T-helper 1 cell (primary cell): ENCODE data around the gene PIGV.
"Not testable (repeated sequence)": the region's sequence is repeated elsewhere in the genome, so short reads cannot be mapped to it uniquely, and the experiment has no call there.

Experiments
- DNase-seq, 5 donors: peaks; one replicate each; pipeline ENCODE4 v3.0.0-alpha.2; 2012 to 2020

The PIGV gene

DNA sequence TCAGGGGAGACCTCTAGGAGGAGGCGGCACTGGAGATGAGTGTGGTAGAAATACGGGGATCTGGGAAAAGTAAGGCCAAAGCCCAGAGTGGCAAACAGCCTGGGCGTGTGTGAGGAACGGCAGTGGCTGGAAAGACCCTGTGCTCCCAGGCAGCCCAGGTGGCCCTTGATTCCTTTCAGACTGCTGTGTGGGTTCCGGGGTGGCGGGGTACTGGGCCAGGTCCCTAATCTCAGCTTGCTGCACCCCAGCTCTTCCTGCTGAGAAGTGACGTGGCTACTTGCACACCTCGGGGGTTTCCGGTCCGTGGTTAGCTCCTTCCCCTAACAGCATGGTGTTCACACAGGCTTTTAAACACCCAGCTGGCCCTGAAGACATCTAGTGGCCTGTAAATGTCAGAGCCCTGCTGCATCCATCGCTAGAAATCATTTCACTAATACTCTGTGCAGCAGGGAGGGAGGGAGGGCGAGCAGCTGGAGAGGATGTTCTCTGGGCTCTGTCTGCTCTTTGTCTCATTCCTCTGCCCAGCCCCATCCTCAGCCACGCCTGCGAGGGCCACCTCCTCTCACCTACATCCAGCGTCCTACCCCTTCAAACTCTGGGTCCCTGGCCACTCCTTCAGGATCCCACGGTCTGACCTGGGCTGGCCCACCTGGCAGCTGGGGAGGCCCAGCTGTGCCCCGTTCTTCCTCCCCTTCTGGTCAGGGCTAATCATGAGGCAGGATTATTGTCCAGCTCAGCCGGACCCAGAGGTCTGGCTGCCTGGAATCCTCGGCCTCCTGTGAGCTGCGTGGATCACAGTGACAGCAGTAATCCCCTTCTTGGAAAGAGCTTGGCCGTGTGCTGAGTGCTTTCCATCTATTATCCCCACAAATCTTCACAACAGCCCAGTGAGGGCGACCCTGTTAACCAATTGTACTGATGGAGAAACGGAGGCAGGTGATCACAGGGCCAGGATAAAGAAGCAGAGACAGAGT lies 46.0 kb downstream of the PIGV start:
- DNase-seq, result peak; percentile 88 to 97 (median 91)

DNA sequence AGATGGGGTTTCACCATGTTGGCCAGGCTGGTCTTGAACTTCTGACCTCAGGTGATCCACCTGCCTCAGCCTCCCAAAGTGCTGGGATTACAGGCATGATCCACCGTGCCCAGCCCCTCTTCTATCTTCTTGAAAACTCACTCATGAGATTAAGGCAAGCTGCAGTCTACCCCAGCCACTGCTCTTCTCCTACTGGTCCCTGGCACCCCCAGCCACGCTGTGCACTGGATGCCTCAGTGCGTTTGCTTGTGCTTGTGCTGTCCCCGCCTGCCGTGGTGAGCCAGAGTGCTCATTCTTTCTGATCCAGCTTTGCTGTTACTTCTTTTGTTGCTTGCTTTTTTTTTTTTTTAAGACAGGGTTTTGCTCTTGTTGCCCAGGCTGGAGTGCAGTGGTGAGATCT lies 49.9 kb downstream of the PIGV start:
- DNase-seq, result not testable (repeated sequence)

- peak; percentile 49 to 65 (median 63) for DNase-seq
Observed at GRCh38 chr1:26838474-26839338, 51.0 kb downstream of the PIGV start.

DNA sequence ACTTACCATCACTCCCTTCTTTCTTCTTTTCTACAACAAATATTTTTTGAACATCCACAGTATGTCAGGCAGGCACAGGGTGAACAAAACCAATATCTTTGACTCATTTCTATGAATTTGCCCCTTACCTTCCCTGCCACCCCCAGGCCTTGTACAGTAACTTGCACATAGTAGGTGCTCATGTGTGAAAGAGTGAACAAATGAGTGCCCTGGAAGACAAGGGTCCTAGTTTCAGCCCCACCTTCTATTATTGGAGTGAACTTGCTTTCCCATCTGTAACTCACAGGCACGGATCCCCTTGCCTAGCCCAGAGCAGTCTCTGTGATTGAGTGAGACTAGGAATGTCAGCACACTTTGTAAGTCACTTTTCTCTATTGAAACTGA lies 51.6 kb downstream of the PIGV start:
- no peak for DNase-seq

- DNase-seq, result no peak
Observed at GRCh38 chr1:26839779-26840178, 52.0 kb downstream of the PIGV start.

GRCh38 chr1:26844424-26845196 lies 56.9 kb downstream of the PIGV start:
- DNase-seq, result no peak

DNA sequence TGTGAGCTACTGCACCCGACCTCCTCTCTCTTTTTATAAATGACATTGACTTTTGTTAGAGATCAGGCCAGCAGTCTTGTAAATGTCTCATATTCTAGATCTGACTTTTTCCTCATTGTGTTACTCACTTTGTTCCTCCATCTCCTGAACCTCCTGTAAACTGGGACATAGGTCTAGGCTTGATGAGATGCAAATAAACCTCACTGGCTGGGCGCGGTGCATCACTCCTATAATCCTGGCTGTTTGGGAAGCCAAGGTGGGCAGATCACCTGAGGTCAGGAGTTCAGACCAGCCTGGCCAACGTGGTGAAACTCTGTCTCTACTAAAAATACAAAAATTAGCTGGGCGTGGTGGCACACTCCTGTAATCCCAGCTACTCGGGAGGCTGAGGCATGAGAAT lies 60.1 kb downstream of the PIGV start:
- DNase-seq, result not testable (repeated sequence)
